K562 (cell line): Measurements from ENCODE around the gene HLA-F. TPM values are rescaled to one million over a fixed set of nuclear protein-coding genes. Genes with fewer than 3 reads are reported as not detected.
A peak's percentile ranks its signal among the peaks of the same experiment; 100 is the strongest.

ENCODE experiments used
- ETV1 ChIP-seq: fragments of 450-650 bp; conservative IDR thresholded peaks from 2 replicates; pipeline ENCODE4 v1.6.1; 2016; ENCODE audit warnings: missing genetic modification characterization, control low read depth, low read depth, missing compliant biosample characterization
- GTF2E2 ChIP-seq: fragments of 200-800 bp; sonication (Bioruptor generic); IDR thresholded peaks from 2 replicates; pipeline ENCODE4 v1.6.1; 2016; ENCODE audit warnings: missing genetic modification characterization, missing compliant biosample characterization
- KHSRP ChIP-seq: fragments of 450-650 bp; IDR thresholded peaks from 2 replicates; pipeline ENCODE4 v1.6.1; 2017
- NBN ChIP-seq: fragments of 450-650 bp; IDR thresholded peaks from 2 replicates; pipeline ENCODE4 v1.6.1; 2016; ENCODE audit warnings: low read depth, mild to moderate bottlenecking
- RB1 ChIP-seq: fragments of 450-650 bp; IDR thresholded peaks from 2 replicates; pipeline ENCODE4 v1.6.1; 2017; ENCODE audit warnings: low read depth, mild to moderate bottlenecking
- SIRT6 ChIP-seq: IDR thresholded peaks from one replicate; pipeline ENCODE4 v1.6.1; 2012; ENCODE audit warnings: low read depth, mild to moderate bottlenecking, control low read depth, inconsistent platforms, low read length, moderate library complexity
- STAG1 ChIP-seq: sonication (generic); formaldehyde crosslinking; IDR thresholded peaks from 2 replicates; pipeline ENCODE4 v1.5.0; 2020; ENCODE audit warnings: missing genetic modification reagents, borderline replicate concordance
- TFAM ChIP-seq: fragments of 250-450 bp; sonication (Bioruptor Pico); conservative IDR thresholded peaks from 2 replicates; pipeline ENCODE4 v1.5.0; 2021; ENCODE audit warnings: mild to moderate bottlenecking, moderate library complexity
- XRCC5 ChIP-seq: fragments of 200-400 bp; formaldehyde crosslinking; IDR thresholded peaks from 2 replicates; pipeline ENCODE4 v1.6.1; 2017; ENCODE audit warnings: low read depth, mild to moderate bottlenecking, low read length
- ZBTB7A ChIP-seq: IDR thresholded peaks from 2 replicates; pipeline ENCODE4 v1.6.1; 2011; ENCODE audit warnings: low read depth, mild to moderate bottlenecking, low read length, moderate library complexity, borderline replicate concordance; ENCODE audit not compliant: control insufficient read depth
- ZC3H4 ChIP-seq: sonication (generic); formaldehyde crosslinking; IDR thresholded peaks from 2 replicates; pipeline ENCODE4 v1.9.0; 2021; ENCODE audit warnings: missing genetic modification reagents, borderline replicate concordance
- polyA plus RNA-seq, 8 experiments: library from polyadenylated mRNA; depleted of rRNA in 4 of 8; stranded (reverse) in 5 of 8; unstranded in 3 of 8; fragments of >200 nt; fragmentation: Nextera tagmentation in 2 of 8; fragmentation: Illumina TruSeq in 1 of 8; extraction: Ambion mirVana in 2 of 8; extraction: Trizol in 1 of 8; gene quantifications; 2 replicates each; pipeline versions ENCODE4 v1.2.1 to v1.2.3, GENCODE V29; 2011 to 2014; ENCODE audit warnings: inconsistent platforms in 1 of 8, missing spikeins in 1 of 8
- total RNA-seq, 7 experiments: library from RNA; depleted of rRNA in 6 of 7; stranded (reverse); fragments of >200 nt in 6 of 7; fragmentation: Illumina TruSeq in 2 of 7; extraction: Trizol in 2 of 7; gene quantifications; 2 replicates each; pipeline versions ENCODE4 v1.2.1 to v1.2.3, GENCODE V29; 2011 to 2021; ENCODE audit warnings: low replicate concordance in 1 of 7
- TF ChIP-seq, protein P1 (sequence below): fragments of 450-650 bp; formaldehyde crosslinking; IDR thresholded peaks from 2 replicates; pipeline ENCODE4 v1.4.0; 2020; ENCODE audit warnings: mild to moderate bottlenecking, moderate library complexity
- TF ChIP-seq, protein P2 (sequence below), 2 experiments: fragments of 250-450 bp in 1 of 2; fragments of 450-650 bp in 1 of 2; sonication (Bioruptor Pico) in 1 of 2; IDR thresholded peaks; 2 replicates each; pipeline versions ENCODE4 v1.6.1 to v1.8.0; 2016 to 2021; ENCODE audit warnings: mild to moderate bottlenecking in 2 of 2, moderate library complexity in 2 of 2, missing compliant biosample characterization in 1 of 2, missing genetic modification characterization in 1 of 2
- TF ChIP-seq, protein P3 (sequence below): fragments of 200-800 bp; sonication (Bioruptor generic); IDR thresholded peaks from 2 replicates; pipeline ENCODE4 v1.6.1; 2017; ENCODE audit warnings: missing genetic modification characterization, missing compliant biosample characterization
- TF ChIP-seq, protein P4 (sequence below), 3 experiments: IDR thresholded peaks in 2 of 3; conservative IDR thresholded peaks in 1 of 3; 2 replicates each; pipeline ENCODE4 v1.5.1; 2011 to 2012; ENCODE audit warnings: low read length in 3 of 3, mild to moderate bottlenecking in 3 of 3, control low read depth in 2 of 3, improper control_type of control experiment in 1 of 3, inconsistent platforms in 1 of 3, low read depth in 1 of 3, mixed read lengths in 1 of 3, moderate library complexity in 1 of 3; ENCODE audit not compliant: insufficient read depth in 2 of 3
- TF ChIP-seq, protein P5 (sequence below), 2 experiments: fragments of 450-650 bp in 1 of 2; sonication (generic) in 1 of 2; formaldehyde crosslinking in 1 of 2; IDR thresholded peaks in 1 of 2; conservative IDR thresholded peaks in 1 of 2; 2 replicates each; pipeline versions ENCODE4 v1.6.1 to v1.8.1; 2016 to 2023; ENCODE audit warnings: mild to moderate bottlenecking in 2 of 2, moderate library complexity in 2 of 2, inconsistent platforms in 1 of 2, missing genetic modification reagents in 1 of 2

The HLA-F gene
- total and polyA plus RNA-seq, 9 of the 15 experiments (the other 6 are each of a cell fraction or from before 2014, with no cell fraction given): 0.40 to 0.76 (median 0.46) TPM; not detected in 6

DNA sequence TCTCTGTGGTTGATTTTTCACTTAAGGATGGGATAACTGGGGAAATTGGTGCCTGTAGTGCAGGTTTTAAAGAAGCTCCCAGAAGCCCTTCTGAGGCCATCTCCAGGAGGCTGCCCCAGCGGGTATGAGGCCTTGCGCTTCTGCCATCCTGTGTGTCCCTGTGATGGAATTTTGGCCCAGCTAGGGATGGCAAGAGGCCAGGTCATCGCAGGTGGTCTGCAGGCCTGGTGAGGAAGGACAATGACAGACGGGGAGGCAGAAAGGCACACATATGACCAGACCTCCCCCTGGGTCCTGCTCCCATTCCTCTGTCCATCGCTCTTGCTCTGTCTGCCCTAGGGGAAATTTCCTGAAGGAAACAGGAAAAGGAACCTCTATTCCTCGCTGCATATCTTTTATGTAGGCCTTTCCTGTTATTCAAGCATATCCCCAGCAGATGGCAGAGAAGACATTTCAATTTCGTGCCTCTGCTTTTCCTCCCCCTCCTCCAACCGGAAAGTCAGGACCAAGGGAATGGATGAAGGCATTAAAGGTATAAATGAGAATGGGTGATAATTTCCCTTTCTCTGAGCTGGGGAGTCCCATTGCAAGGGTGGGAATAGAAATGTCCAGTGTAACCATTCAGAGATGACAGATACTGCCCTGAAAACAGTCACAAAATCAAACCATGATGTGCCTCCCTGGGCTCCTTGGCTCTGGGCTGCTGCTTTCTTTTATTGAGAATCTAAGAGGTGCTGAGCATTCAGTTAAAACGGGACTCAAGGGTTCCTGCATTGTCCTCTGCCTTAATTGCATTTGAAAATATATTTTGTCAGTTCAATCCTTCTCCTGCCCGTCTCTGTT is 17.6 kb upstream of the HLA-F start (continued):
- TF ChIP-seq, protein P1, sequence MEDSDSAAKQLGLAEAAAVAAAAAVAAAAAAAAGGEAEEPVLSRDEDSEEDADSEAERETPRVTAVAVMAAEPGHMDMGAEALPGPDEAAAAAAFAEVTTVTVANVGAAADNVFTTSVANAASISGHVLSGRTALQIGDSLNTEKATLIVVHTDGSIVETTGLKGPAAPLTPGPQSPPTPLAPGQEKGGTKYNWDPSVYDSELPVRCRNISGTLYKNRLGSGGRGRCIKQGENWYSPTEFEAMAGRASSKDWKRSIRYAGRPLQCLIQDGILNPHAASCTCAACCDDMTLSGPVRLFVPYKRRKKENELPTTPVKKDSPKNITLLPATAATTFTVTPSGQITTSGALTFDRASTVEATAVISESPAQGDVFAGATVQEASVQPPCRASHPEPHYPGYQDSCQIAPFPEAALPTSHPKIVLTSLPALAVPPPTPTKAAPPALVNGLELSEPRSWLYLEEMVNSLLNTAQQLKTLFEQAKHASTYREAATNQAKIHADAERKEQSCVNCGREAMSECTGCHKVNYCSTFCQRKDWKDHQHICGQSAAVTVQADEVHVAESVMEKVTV: peak; percentile 68; the same call in 1 of the 2 replicates
- no peak for TF ChIP-seq NBN
- peak; percentile 59 for TF ChIP-seq ETV1 (tag)
- no peak for TF ChIP-seq GTF2E2 (tag)
- TF ChIP-seq ZC3H4: no peak
- TF ChIP-seq SIRT6: no peak
- TF ChIP-seq STAG1 (CRISPR knock-in tag): peak; percentile 57; the same call in 1 of the 2 replicates
- no peak for TF ChIP-seq KHSRP
- TF ChIP-seq TFAM (CRISPR knock-in tag): no peak
- TF ChIP-seq XRCC5: no peak
- TF ChIP-seq, protein P2, sequence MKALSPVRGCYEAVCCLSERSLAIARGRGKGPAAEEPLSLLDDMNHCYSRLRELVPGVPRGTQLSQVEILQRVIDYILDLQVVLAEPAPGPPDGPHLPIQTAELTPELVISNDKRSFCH (CRISPR knock-in tag; IDR thresholded peaks at IDR 0.05): no peak
- TF ChIP-seq, protein P2 (tag; IDR thresholded peaks at IDR 0.05): no peak
- TF ChIP-seq, protein P3, sequence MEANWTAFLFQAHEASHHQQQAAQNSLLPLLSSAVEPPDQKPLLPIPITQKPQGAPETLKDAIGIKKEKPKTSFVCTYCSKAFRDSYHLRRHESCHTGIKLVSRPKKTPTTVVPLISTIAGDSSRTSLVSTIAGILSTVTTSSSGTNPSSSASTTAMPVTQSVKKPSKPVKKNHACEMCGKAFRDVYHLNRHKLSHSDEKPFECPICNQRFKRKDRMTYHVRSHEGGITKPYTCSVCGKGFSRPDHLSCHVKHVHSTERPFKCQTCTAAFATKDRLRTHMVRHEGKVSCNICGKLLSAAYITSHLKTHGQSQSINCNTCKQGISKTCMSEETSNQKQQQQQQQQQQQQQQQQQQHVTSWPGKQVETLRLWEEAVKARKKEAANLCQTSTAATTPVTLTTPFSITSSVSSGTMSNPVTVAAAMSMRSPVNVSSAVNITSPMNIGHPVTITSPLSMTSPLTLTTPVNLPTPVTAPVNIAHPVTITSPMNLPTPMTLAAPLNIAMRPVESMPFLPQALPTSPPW (CRISPR knock-in tag): peak; percentile 47
- TF ChIP-seq RB1: 0 out of 2 replicates have a peak, but pooled peaks have one; percentile 25
- TF ChIP-seq, protein P4, sequence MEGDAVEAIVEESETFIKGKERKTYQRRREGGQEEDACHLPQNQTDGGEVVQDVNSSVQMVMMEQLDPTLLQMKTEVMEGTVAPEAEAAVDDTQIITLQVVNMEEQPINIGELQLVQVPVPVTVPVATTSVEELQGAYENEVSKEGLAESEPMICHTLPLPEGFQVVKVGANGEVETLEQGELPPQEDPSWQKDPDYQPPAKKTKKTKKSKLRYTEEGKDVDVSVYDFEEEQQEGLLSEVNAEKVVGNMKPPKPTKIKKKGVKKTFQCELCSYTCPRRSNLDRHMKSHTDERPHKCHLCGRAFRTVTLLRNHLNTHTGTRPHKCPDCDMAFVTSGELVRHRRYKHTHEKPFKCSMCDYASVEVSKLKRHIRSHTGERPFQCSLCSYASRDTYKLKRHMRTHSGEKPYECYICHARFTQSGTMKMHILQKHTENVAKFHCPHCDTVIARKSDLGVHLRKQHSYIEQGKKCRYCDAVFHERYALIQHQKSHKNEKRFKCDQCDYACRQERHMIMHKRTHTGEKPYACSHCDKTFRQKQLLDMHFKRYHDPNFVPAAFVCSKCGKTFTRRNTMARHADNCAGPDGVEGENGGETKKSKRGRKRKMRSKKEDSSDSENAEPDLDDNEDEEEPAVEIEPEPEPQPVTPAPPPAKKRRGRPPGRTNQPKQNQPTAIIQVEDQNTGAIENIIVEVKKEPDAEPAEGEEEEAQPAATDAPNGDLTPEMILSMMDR (IDR thresholded peaks at IDR 0.05 in 2 of 3, conservative IDR thresholded peaks at IDR 0.05 in 1 of 3; ENCODE audit: insufficient read depth in 2 of 3, low read depth in 1 of 3, low read length in 3 of 3): peak; percentile 70 to 74 (median 71)
- TF ChIP-seq, protein P5, sequence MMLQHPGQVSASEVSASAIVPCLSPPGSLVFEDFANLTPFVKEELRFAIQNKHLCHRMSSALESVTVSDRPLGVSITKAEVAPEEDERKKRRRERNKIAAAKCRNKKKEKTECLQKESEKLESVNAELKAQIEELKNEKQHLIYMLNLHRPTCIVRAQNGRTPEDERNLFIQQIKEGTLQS (IDR thresholded peaks at IDR 0.05): no peak
- TF ChIP-seq, protein P5 (CRISPR knock-in tag; conservative IDR thresholded peaks at IDR 0.05): no peak
- no peak for TF ChIP-seq ZBTB7A
